GM12874 (cell line): ENCODE results near the gene TPSG1.

Source experiments
- CTCF ChIP-seq: IDR thresholded peaks from 2 replicates; pipeline ENCODE4 v1.5.1; 2011; ENCODE audit warnings: low read depth, mild to moderate bottlenecking, control low read depth, low read length, moderate library complexity; ENCODE audit not compliant: insufficient read depth

Gene TPSG1

GRCh38 chr16:1225051-1225451, at the start of gene TPSG1:
Gene TPSG1 (minus strand): TSS chr16:1225268. CDS start chr16:1225252, 16 bp downstream.
- TF ChIP-seq CTCF, result no peak

- no peak for TF ChIP-seq CTCF
Observed at GRCh38 chr16:1274767-1275166, 49.7 kb upstream of the TPSG1 start.

- no peak for TF ChIP-seq CTCF
Observed at GRCh38 chr16:1273816-1274215, 48.7 kb upstream of the TPSG1 start.

GRCh38 chr16:1272453-1273198, 47.6 kb upstream of the TPSG1 start:
- TF ChIP-seq CTCF, result no peak

- no peak for TF ChIP-seq CTCF
Observed at GRCh38 chr16:1271380-1271723, 46.3 kb upstream of the TPSG1 start.

GRCh38 chr16:1265826-1266225, 40.8 kb upstream of the TPSG1 start:
- TF ChIP-seq CTCF, result no peak

GRCh38 chr16:1265090-1265630, 40.1 kb upstream of the TPSG1 start:
- TF ChIP-seq CTCF, result no peak
